Psoas muscle (tissue), 8 donors: Measurements from ENCODE around the gene TEX54. TPM values are rescaled to one million over a fixed set of nuclear protein-coding genes. Genes with fewer than 3 reads are reported as not detected.

Experiments
- ATAC-seq, 4 donors: fragments of 200-7000 bp; cut with Tn5 transposase; one replicate each; pipeline ENCODE4 v1.9.1; 2020; ENCODE audit warnings: moderate library complexity in 3 of 4, mild to moderate bottlenecking in 2 of 4
- DNase-seq, 2 donors: peaks; one replicate each; pipeline ENCODE4 v3.0.0-alpha.2; 2020
- H3K27ac ChIP-seq: fragments of 200-600 bp; one replicate; pipeline ENCODE4 v1.8.0; 2022
- H3K27me3 ChIP-seq, 3 donors: fragments of 200-600 bp in 1 of 3; one replicate each; pipeline versions ENCODE4 v1.6.1 to v1.8.0; 2013 to 2022; ENCODE audit warnings: low read length in 2 of 3, mild to moderate bottlenecking in 2 of 3, moderate library complexity in 1 of 3; ENCODE audit not compliant: insufficient read depth in 3 of 3
- H3K36me3 ChIP-seq, 2 donors: fragments of 200-600 bp in 1 of 2; one replicate each; pipeline versions ENCODE4 v1.6.1 to v1.8.0; 2013 to 2022; ENCODE audit warnings: low read depth in 1 of 2, mild to moderate bottlenecking in 1 of 2, moderate library complexity in 1 of 2; ENCODE audit not compliant: insufficient read depth in 1 of 2
- H3K4me1 ChIP-seq: fragments of 200-600 bp; one replicate; pipeline ENCODE4 v1.8.0; 2022
- H3K4me3 ChIP-seq: fragments of 200-600 bp; one replicate; pipeline ENCODE4 v1.8.0; 2022; ENCODE audit warnings: mild to moderate bottlenecking
- H3K9me3 ChIP-seq: fragments of 200-600 bp; one replicate; pipeline ENCODE4 v1.8.0; 2022
- WGBS, 3 donors: extraction: QIAGEN DNeasy Blood & Tissue Kit; methylation state at CpG; one replicate each; pipeline versions ENCODE4 v1.1.6 to v1.1.7; 2013; 5-methylcytosine and 5-hydroxymethylcytosine counted together
- intact Hi-C, 2 donors: fragments of 100-400 bp; cut with DNase I; formaldehyde crosslinking; loops; one replicate each; pipeline versions ENCODE4 v1.11.0 to v1.14.2; 2022
- polyA plus RNA-seq, 3 donors: library from polyadenylated mRNA; stranded (reverse); fragments of 200-250 nt; gene quantifications; one replicate each; pipeline ENCODE4 v1.2.3, GENCODE V29; 2013
- total RNA-seq, 4 donors: library from RNA; stranded (reverse); fragmentation: NEBNext Ultra II Directional in 2 of 4; extraction: Animal tissue kit (Norgen Biotek cat#: 25700) in 2 of 4; gene quantifications; one replicate each; pipeline versions ENCODE4 v1.2.1 to v1.2.4, GENCODE V29; 2021 to 2023
- TF ChIP-seq, protein P1 (sequence below): fragments of 200-600 bp; IDR thresholded peaks from one replicate; pipeline ENCODE4 v1.8.0; 2022; ENCODE audit warnings: antibody characterized with exemption
- donor health status: healthy with polysubstance abuse.
- donor health status: DM: no; HTN: no; CAD: no; lungs with moderate emphysema.
- donor health status: Bipolar disorder and iron deficiency.
- donor health status: healthy.
- donor health status: DM: yes; HTN: yes; CAD: no.
- donor health status: DM: no; HTN: no; CAD: no.
- donor health status: DM: no; HTN: no; CAD: no.
- donor health status: DM: yes; HTN: yes; CAD: no.

The TEX54 gene
- total and polyA plus RNA-seq, 7 donors, result not detected

DNA sequence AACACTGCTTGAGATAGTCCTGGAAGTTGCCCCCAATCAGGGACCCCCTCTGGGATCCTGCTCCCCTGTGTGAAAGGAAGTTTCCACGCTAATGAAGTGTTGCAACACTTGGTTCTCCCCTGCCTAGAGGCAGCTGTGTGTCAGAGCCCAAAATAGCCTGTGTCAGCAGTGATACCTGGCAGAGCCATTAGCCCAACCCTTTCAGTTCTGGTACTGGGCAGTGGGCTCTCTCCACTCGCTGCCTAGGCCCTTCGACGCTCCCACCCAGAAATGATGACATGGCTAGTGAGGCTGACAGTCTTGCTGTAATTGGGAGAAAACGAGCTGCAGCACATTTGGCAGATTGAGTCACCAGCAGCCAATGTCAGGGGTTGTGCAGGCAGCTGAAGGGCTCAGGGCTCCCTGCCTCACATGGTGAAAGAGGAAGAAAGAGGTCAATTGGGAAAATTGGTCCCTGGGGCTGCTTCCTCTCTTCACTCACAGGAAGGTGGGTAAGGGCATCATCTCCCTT, 26.0 kb downstream of the TEX54 start:
- intact Hi-C loops, result no loop called here
- peak overlapping the region; percentile 95 for H3K4me3 ChIP-seq
- no peaks in the 10 kb centered on the region for H3K9me3 ChIP-seq
- ATAC-seq, result peak; percentile 76 to 83 (median 78)
- peak overlapping the region; percentile 96 for H3K27ac ChIP-seq
- TF ChIP-seq, protein P1, sequence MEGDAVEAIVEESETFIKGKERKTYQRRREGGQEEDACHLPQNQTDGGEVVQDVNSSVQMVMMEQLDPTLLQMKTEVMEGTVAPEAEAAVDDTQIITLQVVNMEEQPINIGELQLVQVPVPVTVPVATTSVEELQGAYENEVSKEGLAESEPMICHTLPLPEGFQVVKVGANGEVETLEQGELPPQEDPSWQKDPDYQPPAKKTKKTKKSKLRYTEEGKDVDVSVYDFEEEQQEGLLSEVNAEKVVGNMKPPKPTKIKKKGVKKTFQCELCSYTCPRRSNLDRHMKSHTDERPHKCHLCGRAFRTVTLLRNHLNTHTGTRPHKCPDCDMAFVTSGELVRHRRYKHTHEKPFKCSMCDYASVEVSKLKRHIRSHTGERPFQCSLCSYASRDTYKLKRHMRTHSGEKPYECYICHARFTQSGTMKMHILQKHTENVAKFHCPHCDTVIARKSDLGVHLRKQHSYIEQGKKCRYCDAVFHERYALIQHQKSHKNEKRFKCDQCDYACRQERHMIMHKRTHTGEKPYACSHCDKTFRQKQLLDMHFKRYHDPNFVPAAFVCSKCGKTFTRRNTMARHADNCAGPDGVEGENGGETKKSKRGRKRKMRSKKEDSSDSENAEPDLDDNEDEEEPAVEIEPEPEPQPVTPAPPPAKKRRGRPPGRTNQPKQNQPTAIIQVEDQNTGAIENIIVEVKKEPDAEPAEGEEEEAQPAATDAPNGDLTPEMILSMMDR, result no peak
- peaks cover 22% of the 10 kb centered on the region for H3K4me1 ChIP-seq
- H3K36me3 ChIP-seq, result peaks cover 4 to 26% of the 10 kb centered on the region in 2 donors
- no peaks in the 10 kb centered on the region for H3K27me3 ChIP-seq
- peak; percentile 43 to 71 for DNase-seq
- 39 to 43% (median 40%) methylated on average over 5 of the region's 5 CpGs for WGBS, 3 donors

DNA sequence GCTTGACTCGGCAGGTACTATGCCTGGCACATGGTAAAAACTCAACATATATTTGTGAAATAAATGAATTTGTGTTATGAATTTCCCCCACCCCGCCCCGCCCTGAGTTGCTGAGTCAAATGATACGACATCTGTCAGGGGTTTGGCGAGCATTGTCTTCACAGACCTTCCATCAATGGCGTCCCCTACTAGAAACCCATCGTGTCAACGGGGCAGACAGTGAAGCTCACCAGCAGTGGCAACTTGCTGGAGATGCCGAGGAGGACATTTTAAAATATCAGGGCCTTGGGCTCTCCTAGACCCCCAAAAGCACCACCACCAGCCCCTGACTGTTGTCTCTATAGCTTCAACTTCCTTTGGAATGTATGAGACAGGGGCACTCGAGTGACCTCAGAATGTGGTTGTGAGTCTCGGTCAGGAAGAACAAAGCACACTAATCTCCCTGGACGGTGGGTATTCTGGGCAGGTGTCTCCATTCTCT, 26.6 kb downstream of the TEX54 start:
- Histone ChIP-seq H3K27ac (peak overlapping the region; percentile 96), H3K4me1 (peaks cover 22% of the 10 kb centered on the region), H3K9me3 (no peaks in the 10 kb centered on the region), H3K36me3 (peaks cover 10 to 33% of the 10 kb centered on the region in 2 donors), H3K27me3 (no peaks in the 10 kb centered on the region), H3K4me3 (peak overlapping the region; percentile 95)
- TF ChIP-seq, protein P1, result no peak
- DNase-seq (no peak), ATAC-seq (peak; percentile 31 to 52 (median 40))
- intact Hi-C loops, result loop anchor here in 1 of 2 donors (2.0 kb wide), 1 partner anchor 15 kb away; no protein-coding TSS in a partner anchor
- 19 to 26% (median 21%) methylated on average over 12 of the region's 12 CpGs for WGBS, 3 donors

DNA sequence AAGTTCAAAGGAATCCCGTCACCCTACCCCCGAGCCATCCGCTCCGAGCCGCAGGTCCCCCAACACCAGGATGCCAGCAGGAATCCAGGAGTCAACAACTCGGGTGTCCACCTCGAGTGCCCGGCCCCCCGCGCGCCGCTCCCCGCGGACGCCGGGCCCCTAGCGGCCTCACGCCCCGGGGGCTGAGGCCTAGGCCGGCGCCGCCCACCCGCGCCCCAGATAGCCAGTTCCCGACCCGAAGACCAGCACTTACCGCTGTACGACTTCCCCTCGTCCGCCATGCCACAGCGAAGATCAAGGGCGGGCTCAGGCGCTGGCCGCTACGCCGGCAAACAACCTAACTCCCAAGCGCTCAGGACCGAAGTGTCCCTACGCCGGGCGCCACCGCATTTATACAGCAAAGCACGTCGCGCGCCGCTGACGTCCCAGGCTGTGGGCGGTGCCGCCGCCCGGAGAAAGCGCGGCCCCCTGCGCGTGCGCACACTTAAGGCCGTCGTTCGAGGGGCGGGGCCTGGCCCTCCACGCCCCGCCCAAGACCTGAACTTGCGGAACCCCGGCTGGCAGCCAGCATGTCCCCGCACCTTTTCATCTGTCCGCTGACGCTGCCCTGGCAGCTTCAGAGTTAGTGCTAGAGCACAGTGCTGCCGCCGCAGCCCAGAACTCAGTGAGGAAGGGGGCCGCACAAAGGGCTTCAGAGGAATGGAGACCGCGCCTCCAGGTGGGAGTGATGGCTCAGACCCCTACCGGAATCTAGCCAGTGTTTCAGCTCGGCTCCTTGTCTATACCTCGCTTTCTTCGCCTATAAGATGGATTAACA, 27.4 kb downstream of the TEX54 start, which contains the start of gene NXF1:
NXF1 (minus strand) TSS at position 365 of the 817 bp plus-strand sequence; CDS start at position 281, 84 bp downstream.
- H3K27me3 ChIP-seq, result no peaks in the 10 kb centered on the region
- intact Hi-C loops, result loop anchor here in 1 of 2 donors (2.0 kb wide), 1 partner anchor 14 kb away; no protein-coding TSS in a partner anchor
- H3K4me3 ChIP-seq, result peak within 1 kb of the TSS; percentile 95
- peaks cover 22% of the 10 kb centered on the region for H3K4me1 ChIP-seq
- peak; percentile 88 to 89 (median 88) for ATAC-seq
- WGBS, 3 donors, result 0 to 1% (median 0%) methylated on average over 68 to 77 of the region's 77 CpGs
- peaks cover 13 to 37% of the 10 kb centered on the region in 2 donors for H3K36me3 ChIP-seq
- peak; percentile 94 to 98 for DNase-seq
- H3K27ac ChIP-seq, result peak within 1 kb of the TSS; percentile 96
- no peaks in the 10 kb centered on the region for H3K9me3 ChIP-seq
- TF ChIP-seq, protein P1, result no peak

DNA sequence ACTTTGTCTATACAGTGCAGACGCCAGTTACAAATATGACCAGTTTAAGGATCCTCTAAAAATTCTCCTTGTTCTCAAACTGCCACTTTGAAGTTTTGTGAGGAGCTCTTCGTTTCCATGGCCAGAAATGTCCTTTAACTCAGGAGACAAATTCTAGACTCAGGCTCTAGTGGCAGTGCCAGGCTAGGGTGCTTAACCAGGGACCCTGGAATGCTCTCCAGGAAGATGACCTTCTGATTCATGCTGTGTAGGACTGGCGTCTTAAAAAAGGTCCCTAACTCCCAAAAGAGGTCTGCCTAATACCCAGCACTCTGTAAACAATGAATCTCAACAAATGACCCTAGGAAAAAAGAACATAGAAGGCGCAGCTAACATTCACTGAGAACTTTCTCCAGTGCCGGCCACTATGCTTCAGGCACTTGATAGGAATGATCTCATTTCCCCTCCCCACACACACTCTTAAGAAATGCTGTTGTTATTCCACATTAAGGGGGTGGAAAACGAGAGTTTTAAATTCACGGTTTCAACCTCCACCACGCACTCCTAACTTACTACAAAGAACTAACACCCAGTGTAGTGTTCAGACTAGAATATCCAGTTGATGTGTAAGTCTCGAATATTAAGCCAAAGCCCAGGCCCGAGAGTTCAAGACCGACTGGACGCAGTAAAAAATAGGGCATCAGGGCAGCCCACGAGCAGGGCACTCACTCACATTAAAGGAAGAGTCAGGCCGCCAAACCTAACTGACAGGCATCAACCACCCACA, 28.1 kb downstream of the TEX54 start:
- intact Hi-C loops, result loop anchor here in 1 of 2 donors (2.0 to 5.0 kb wide), 2 partner anchors 14 to 33 kb away; partner anchors contain the start of gene WDR74
- TF ChIP-seq, protein P1, result no peak
- Histone ChIP-seq H3K27me3 (no peaks in the 10 kb centered on the region), H3K4me1 (peaks cover 22% of the 10 kb centered on the region), H3K9me3 (no peaks in the 10 kb centered on the region), H3K36me3 (peaks cover 16 to 43% of the 10 kb centered on the region in 2 donors), H3K4me3 (peak overlapping the region; percentile 95), H3K27ac (peak overlapping the region; percentile 96)
- DNase-seq (no peak), ATAC-seq (peak in 2 of 4 donors; percentile 1 to 9)
- 4 to 6% (median 4%) methylated on average over 14 of the region's 14 CpGs for WGBS, 3 donors
